HepG2 (cell line): ENCODE measurements around the gene C11orf24. TPM values are rescaled to one million over a fixed set of nuclear protein-coding genes. Genes with fewer than 3 reads are reported as not detected.

Experiments used
- ATF7 ChIP-seq, 2 experiments: fragments of 450-650 bp in 1 of 2; sonication (generic) in 1 of 2; formaldehyde crosslinking in 1 of 2; IDR thresholded peaks; 2 replicates each; pipeline versions ENCODE4 v1.4.0 to v1.6.1; 2016 to 2020; ENCODE audit warnings: antibody characterized with exemption in 1 of 2, mild to moderate bottlenecking in 1 of 2, missing genetic modification reagents in 1 of 2
- ELF3 ChIP-seq: IDR thresholded peaks from 2 replicates; pipeline ENCODE4 v1.6.1; 2016; ENCODE audit warnings: missing genetic modification reagents, missing compliant biosample characterization
- HNF4G ChIP-seq, 2 experiments: sonication (generic) in 1 of 2; formaldehyde crosslinking in 1 of 2; IDR thresholded peaks; 2 replicates each; pipeline versions ENCODE4 v1.4.0 to v1.6.1; 2011 to 2020; ENCODE audit warnings: borderline replicate concordance in 2 of 2, low read depth in 2 of 2, mild to moderate bottlenecking in 2 of 2, low read length in 1 of 2, missing genetic modification reagents in 1 of 2, moderate library complexity in 1 of 2
- HNRNPLL ChIP-seq: fragments of 200-400 bp; formaldehyde crosslinking; IDR thresholded peaks from 2 replicates; pipeline ENCODE4 v1.6.1; 2017; ENCODE audit warnings: mild to moderate bottlenecking, low read depth, low read length; ENCODE audit not compliant: poor library complexity, severe bottlenecking
- NR3C1 ChIP-seq: sonication (generic); formaldehyde crosslinking; IDR thresholded peaks from 2 replicates; pipeline ENCODE4 v1.4.0; 2020; ENCODE audit warnings: missing genetic modification reagents
- PRDM4 ChIP-seq: sonication (generic); formaldehyde crosslinking; IDR thresholded peaks from 2 replicates; pipeline ENCODE4 v1.9.0; 2021; ENCODE audit warnings: missing genetic modification reagents, borderline replicate concordance
- SKI ChIP-seq: fragments of 450-650 bp; IDR thresholded peaks from one replicate; pipeline ENCODE4 v1.6.1; 2018; ENCODE audit warnings: mild to moderate bottlenecking; ENCODE audit not compliant: partially characterized antibody
- TBX2 ChIP-seq: sonication (generic); formaldehyde crosslinking; IDR thresholded peaks from 2 replicates; pipeline ENCODE4 v1.5.0; 2020; ENCODE audit warnings: missing genetic modification reagents, mild to moderate bottlenecking, borderline replicate concordance
- ZKSCAN1 ChIP-seq: fragments of 150-350 bp; IDR thresholded peaks from 2 replicates; pipeline ENCODE4 v1.6.1; 2014; ENCODE audit warnings: low read length
- ZNF264 ChIP-seq: sonication (generic); formaldehyde crosslinking; IDR thresholded peaks from 2 replicates; pipeline ENCODE4 v1.4.0; 2020; ENCODE audit warnings: missing genetic modification reagents
- ZNF496 ChIP-seq: sonication (generic); formaldehyde crosslinking; IDR thresholded peaks from 2 replicates; pipeline ENCODE4 v1.8.1; 2023; ENCODE audit warnings: mild to moderate bottlenecking, moderate library complexity, missing genetic modification reagents; ENCODE audit not compliant: insufficient replicate concordance
- ZNF547 ChIP-seq: sonication (generic); formaldehyde crosslinking; IDR thresholded peaks from 2 replicates; pipeline ENCODE4 v1.5.1; 2020; ENCODE audit warnings: mild to moderate bottlenecking, missing genetic modification reagents
- ZNF609 ChIP-seq: sonication (generic); formaldehyde crosslinking; IDR thresholded peaks from 2 replicates; pipeline ENCODE4 v1.4.0; 2020; ENCODE audit warnings: mild to moderate bottlenecking, missing genetic modification reagents, borderline replicate concordance
- ZNF660 ChIP-seq: sonication (generic); formaldehyde crosslinking; IDR thresholded peaks from 2 replicates; pipeline ENCODE4 v1.5.1; 2020; ENCODE audit warnings: mild to moderate bottlenecking, low read depth, missing genetic modification reagents, borderline replicate concordance
- polyA plus RNA-seq, 8 experiments: library from polyadenylated mRNA; depleted of rRNA in 3 of 8; stranded (reverse) in 7 of 8; unstranded in 1 of 8; fragments of >200 nt; fragmentation: Illumina TruSeq in 4 of 8; extraction: Trizol in 4 of 8; gene quantifications; 2 replicates each; pipeline versions ENCODE4 v1.2.1 to v1.2.3, GENCODE V29; 2011 to 2016; ENCODE audit warnings: low read depth in 4 of 8, missing spikeins in 1 of 8, mixed read lengths in 1 of 8; ENCODE audit not compliant: insufficient read depth in 1 of 8
- total RNA-seq, 5 experiments: library from RNA; depleted of rRNA; stranded (reverse); fragments of >200 nt; fragmentation: Illumina TruSeq; extraction: Trizol; gene quantifications; 2 replicates each; pipeline ENCODE4 v1.2.3, GENCODE V29; 2016; ENCODE audit warnings: low read depth in 1 of 5
- TF ChIP-seq, protein P1 (sequence below): sonication (generic); formaldehyde crosslinking; IDR thresholded peaks from 2 replicates; pipeline ENCODE4 v1.5.0; 2020; ENCODE audit warnings: mild to moderate bottlenecking, missing genetic modification reagents
- TF ChIP-seq, protein P2 (sequence below): sonication (generic); formaldehyde crosslinking; IDR thresholded peaks from 2 replicates; pipeline ENCODE4 v1.9.0; 2021; ENCODE audit warnings: missing genetic modification reagents, mild to moderate bottlenecking, borderline replicate concordance

The C11orf24 gene
- total and polyA plus RNA-seq, 2 of the 13 experiments (the other 11 are each of a cell fraction or from before 2014, with no cell fraction given) = 52.9 to 55.5 TPM

- no peak for TF ChIP-seq ZNF264
- no peak for TF ChIP-seq NR3C1 (CRISPR knock-in tag)
- TF ChIP-seq ZNF609 (CRISPR knock-in tag) = no peak
- TF ChIP-seq ZNF496 (CRISPR knock-in tag) = no peak
- TF ChIP-seq ATF7 (IDR thresholded peaks at IDR 0.05) = no peak
- no peak for TF ChIP-seq ATF7 (CRISPR knock-in tag; IDR thresholded peaks at IDR 0.05)
- no peak; the same call in 1 of the 2 replicates for TF ChIP-seq TBX2
- no peak for TF ChIP-seq HNRNPLL
- TF ChIP-seq PRDM4 = no peak
- TF ChIP-seq, protein P1, sequence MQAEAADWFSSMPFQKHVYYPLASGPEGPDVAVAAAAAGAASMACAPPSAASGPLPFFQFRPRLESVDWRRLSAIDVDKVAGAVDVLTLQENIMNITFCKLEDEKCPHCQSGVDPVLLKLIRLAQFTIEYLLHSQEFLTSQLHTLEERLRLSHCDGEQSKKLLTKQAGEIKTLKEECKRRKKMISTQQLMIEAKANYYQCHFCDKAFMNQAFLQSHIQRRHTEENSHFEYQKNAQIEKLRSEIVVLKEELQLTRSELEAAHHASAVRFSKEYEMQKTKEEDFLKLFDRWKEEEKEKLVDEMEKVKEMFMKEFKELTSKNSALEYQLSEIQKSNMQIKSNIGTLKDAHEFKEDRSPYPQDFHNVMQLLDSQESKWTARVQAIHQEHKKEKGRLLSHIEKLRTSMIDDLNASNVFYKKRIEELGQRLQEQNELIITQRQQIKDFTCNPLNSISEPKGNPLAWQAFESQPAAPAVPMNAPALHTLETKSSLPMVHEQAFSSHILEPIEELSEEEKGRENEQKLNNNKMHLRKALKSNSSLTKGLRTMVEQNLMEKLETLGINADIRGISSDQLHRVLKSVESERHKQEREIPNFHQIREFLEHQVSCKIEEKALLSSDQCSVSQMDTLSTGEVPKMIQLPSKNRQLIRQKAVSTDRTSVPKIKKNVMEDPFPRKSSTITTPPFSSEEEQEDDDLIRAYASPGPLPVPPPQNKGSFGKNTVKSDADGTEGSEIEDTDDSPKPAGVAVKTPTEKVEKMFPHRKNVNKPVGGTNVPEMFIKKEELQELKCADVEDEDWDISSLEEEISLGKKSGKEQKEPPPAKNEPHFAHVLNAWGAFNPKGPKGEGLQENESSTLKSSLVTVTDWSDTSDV (CRISPR knock-in tag) = no peak
- no peak for TF ChIP-seq ZNF547 (CRISPR knock-in tag)
- TF ChIP-seq ZNF660 (CRISPR knock-in tag) = no peak
- no peak for TF ChIP-seq ZKSCAN1
- TF ChIP-seq ELF3 (CRISPR knock-in tag) = peak; percentile 9; the same call in 1 of the 2 replicates
- TF ChIP-seq, protein P2, sequence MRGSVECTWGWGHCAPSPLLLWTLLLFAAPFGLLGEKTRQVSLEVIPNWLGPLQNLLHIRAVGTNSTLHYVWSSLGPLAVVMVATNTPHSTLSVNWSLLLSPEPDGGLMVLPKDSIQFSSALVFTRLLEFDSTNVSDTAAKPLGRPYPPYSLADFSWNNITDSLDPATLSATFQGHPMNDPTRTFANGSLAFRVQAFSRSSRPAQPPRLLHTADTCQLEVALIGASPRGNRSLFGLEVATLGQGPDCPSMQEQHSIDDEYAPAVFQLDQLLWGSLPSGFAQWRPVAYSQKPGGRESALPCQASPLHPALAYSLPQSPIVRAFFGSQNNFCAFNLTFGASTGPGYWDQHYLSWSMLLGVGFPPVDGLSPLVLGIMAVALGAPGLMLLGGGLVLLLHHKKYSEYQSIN = no peak
- no peak for TF ChIP-seq HNF4G (IDR thresholded peaks at IDR 0.05; ENCODE audit: borderline replicate concordance, low read depth, low read length)
- no peak for TF ChIP-seq HNF4G (CRISPR knock-in tag; IDR thresholded peaks at IDR 0.05; ENCODE audit: borderline replicate concordance, low read depth)
- TF ChIP-seq SKI = no peak
Measured at GRCh38 chr11:68216171-68216938, 55.4 kb downstream of the C11orf24 start (continued).
